Natural killer cell (primary cell): ENCODE results near the gene CLUH. TPM values are rescaled to one million over a fixed set of nuclear protein-coding genes. Genes with fewer than 3 reads are reported as not detected.

Experiments
- ATAC-seq, 3 donors: fragments of 150-1000 bp in 2 of 3; fragments of 200-7000 bp in 1 of 3; cut with Tn5 transposase; 1 replicate in 1 of 3; 2 replicates in 2 of 3; pipeline ENCODE4 v1.10.0; 2021; ENCODE audit warnings: mild to moderate bottlenecking in 2 of 3, moderate library complexity in 2 of 3
- DNase-seq, 2 donors: peaks; one replicate each; pipeline versions ENCODE4 v3.0.0 to v3.0.0-alpha.2; 2013 to 2021; ENCODE audit warnings: mixed read lengths in 1 of 2
- H3K27ac ChIP-seq: one replicate; pipeline ENCODE4 v1.5.1; 2013; ENCODE audit warnings: mild to moderate bottlenecking, low read length
- H3K27me3 ChIP-seq: one replicate; pipeline ENCODE4 v1.6.1; 2013; ENCODE audit warnings: low read length; ENCODE audit not compliant: control insufficient read depth, insufficient read depth
- H3K36me3 ChIP-seq: one replicate; pipeline ENCODE4 v1.6.1; 2013; ENCODE audit warnings: low read length; ENCODE audit not compliant: control insufficient read depth, insufficient read depth
- H3K4me1 ChIP-seq: one replicate; pipeline ENCODE4 v1.6.1; 2013; ENCODE audit warnings: low read length; ENCODE audit not compliant: control insufficient read depth, insufficient read depth
- H3K4me3 ChIP-seq: one replicate; pipeline ENCODE4 v1.5.1; 2013; ENCODE audit warnings: low read length
- H3K9me3 ChIP-seq: one replicate; pipeline ENCODE4 v1.6.1; 2013; ENCODE audit warnings: low read length; ENCODE audit not compliant: control insufficient read depth, insufficient read depth
- H3K27ac Mint-ChIP-seq, 2 donors: one replicate each; pipeline ENCODE4 v1.8.0; 2022; ENCODE audit warnings: mild to moderate bottlenecking in 2 of 2, mixed read lengths in 2 of 2, moderate library complexity in 1 of 2
- H3K27me3 Mint-ChIP-seq, 2 donors: one replicate each; pipeline ENCODE4 v1.8.0; 2022; ENCODE audit warnings: low read depth in 2 of 2, mixed read lengths in 2 of 2
- H3K36me3 Mint-ChIP-seq: one replicate; pipeline ENCODE4 v1.8.0; 2022; ENCODE audit warnings: mixed read lengths
- H3K4me1 Mint-ChIP-seq, 2 donors: one replicate each; pipeline ENCODE4 v1.8.0; 2022; ENCODE audit warnings: mixed read lengths in 2 of 2
- H3K4me3 Mint-ChIP-seq: one replicate; pipeline ENCODE4 v1.8.0; 2022; ENCODE audit warnings: mild to moderate bottlenecking, moderate library complexity, mixed read lengths
- H3K9me3 Mint-ChIP-seq, 2 donors: one replicate each; pipeline ENCODE4 v1.8.0; 2022; ENCODE audit warnings: mixed read lengths in 2 of 2
- CTCF ChIP-seq: fragments of 200-600 bp; IDR thresholded peaks from one replicate; pipeline ENCODE4 v1.8.0; 2022; ENCODE audit warnings: antibody characterized with exemption
- WGBS: methylation state at CpG from one replicate; pipeline ENCODE4 v1.1.7; 2013; ENCODE audit warnings: missing lambda C conversion rate; ENCODE audit not compliant: insufficient coverage; 5-methylcytosine and 5-hydroxymethylcytosine counted together
- intact Hi-C: fragments of 100-400 bp; cut with micrococcal nuclease; formaldehyde crosslinking; loops from one replicate; pipeline ENCODE4 v1.14.2; 2022
- total RNA-seq, 4 donors: library from RNA; stranded (reverse); fragments of 120-200 nt in 1 of 4; gene quantifications; one replicate each; pipeline versions ENCODE4 v1.2.3 to v1.2.4, GENCODE V29; 2013 to 2022

Gene CLUH
- total RNA-seq, 3 donors from 2014 or later (not counting 1 experiment from before 2014, with no cell fraction given) = 34.6 to 43.5 (median 42.1) TPM

DNA sequence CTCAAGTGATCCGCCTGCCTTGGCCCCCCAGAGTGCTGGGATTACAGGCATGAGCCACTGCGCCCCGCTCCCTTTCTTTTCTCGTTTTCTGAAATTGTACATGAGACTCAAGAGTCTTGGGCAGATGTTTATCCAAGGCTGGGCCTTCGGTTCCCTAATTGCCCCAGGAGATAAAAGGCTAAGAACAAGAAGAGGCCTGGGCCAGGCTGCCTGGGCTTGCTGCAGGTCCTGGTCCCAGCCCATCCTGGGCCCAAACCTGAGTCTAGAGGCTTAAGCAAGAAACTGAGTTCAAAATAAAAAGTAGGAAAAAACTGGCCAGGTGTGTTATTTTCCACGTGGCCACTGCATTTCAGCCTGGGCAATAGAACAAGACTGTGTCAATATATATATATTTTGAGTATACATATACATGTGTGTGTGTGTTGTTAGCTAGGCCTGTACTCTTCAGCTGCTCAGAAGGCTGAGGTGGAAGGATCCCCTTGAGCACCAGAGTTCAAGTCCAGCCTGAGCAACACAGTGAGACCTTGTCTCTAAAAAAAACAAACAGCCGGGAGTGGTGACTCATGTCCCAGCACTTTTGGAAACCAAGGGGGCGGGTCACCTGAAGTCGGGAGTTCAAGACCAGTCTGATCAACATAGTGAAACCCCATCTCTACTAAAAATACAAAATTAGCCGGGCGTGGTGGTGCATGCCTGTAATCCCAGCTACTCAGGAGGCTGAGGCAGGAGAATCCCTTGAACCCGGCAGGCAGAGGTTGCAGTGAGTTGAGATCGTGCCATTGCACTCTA lies 6.8 kb upstream of the CLUH start:
- H3K27ac ChIP-seq = no peak overlapping the region
- Mint-ChIP-seq H3K4me3 (no peak overlapping the region), H3K4me1 (no peaks in the 10 kb centered on the region), H3K9me3 (no peaks in the 10 kb centered on the region), H3K36me3 (no peaks in the 10 kb centered on the region), H3K27me3 (peaks cover 0 to 4% of the 10 kb centered on the region in 2 donors), H3K27ac (no peak overlapping the region)
- no peaks in the 10 kb centered on the region for H3K9me3 ChIP-seq
- no peaks in the 10 kb centered on the region for H3K27me3 ChIP-seq
- no peak for DNase-seq
- intact Hi-C loops = no loop called here
- WGBS = 85% methylated on average over 11 of the region's 13 CpGs
- no peak for TF ChIP-seq CTCF
- no peak for ATAC-seq
- no peaks in the 10 kb centered on the region for H3K4me1 ChIP-seq
- H3K36me3 ChIP-seq = no peaks in the 10 kb centered on the region
- H3K4me3 ChIP-seq = no peak overlapping the region

- DNase-seq (no peak), ATAC-seq (no peak)
- Mint-ChIP-seq H3K4me3 (no peak overlapping the region), H3K27me3 (no peaks in the 10 kb centered on the region), H3K36me3 (no peaks in the 10 kb centered on the region), H3K9me3 (no peaks in the 10 kb centered on the region), H3K4me1 (peaks cover 7 to 10% of the 10 kb centered on the region in 2 donors), H3K27ac (no peak overlapping the region)
- Histone ChIP-seq H3K27me3 (no peaks in the 10 kb centered on the region), H3K4me1 (peaks cover 9% of the 10 kb centered on the region), H3K27ac (no peak overlapping the region), H3K4me3 (no peak overlapping the region), H3K9me3 (no peaks in the 10 kb centered on the region), H3K36me3 (no peaks in the 10 kb centered on the region)
- 92% methylated on average over 2 of the region's 5 CpGs for WGBS
- intact Hi-C loops = no loop called here
- TF ChIP-seq CTCF = no peak
These were observed 5.1 kb upstream of the CLUH start for GRCh38 chr17:2716649-2717048.

DNA sequence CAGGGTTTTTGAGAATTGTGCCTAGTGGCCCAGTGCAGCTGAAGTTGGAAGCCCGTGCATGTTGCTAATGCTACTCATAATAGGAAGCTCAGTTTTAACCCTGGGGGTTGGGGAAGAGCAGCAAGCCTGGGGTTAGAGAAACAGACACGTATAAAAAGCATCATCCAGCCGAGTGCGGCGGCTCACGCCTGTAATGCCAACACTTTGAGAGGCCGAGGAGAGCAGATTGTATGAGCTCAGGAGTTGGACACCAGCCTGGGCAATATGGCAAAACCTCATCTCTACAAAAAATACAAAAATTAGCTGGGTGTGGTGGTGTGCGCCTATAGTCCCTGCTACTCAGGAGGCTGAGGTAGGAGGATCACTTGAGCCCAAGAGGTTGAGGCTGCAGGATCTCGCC lies 2.3 kb upstream of the CLUH start:
- Mint-ChIP-seq H3K9me3 (no peaks in the 10 kb centered on the region), H3K4me3 (peak overlapping the region; percentile 43), H3K27ac (no peak overlapping the region), H3K27me3 (no peaks in the 10 kb centered on the region), H3K36me3 (no peaks in the 10 kb centered on the region), H3K4me1 (peaks cover 26 to 29% of the 10 kb centered on the region in 2 donors)
- Histone ChIP-seq H3K27ac (no peak overlapping the region), H3K9me3 (no peaks in the 10 kb centered on the region), H3K4me3 (no peak overlapping the region), H3K4me1 (peaks cover 31% of the 10 kb centered on the region), H3K27me3 (no peaks in the 10 kb centered on the region), H3K36me3 (no peaks in the 10 kb centered on the region)
- intact Hi-C loops = no loop called here
- 94% methylated on average over 9 of the region's 9 CpGs for WGBS
- no peak for TF ChIP-seq CTCF
- ATAC-seq = no peak
- no peak for DNase-seq
